HG03469 (cell line): ENCODE results near the gene TENM4.

Source experiments
- ATAC-seq: cut with Tn5 transposase; IDR thresholded peaks from one replicate; pipeline ENCODE4 v1.9.1; 2021; ENCODE audit warnings: mild to moderate bottlenecking, moderate library complexity, moderate number of reproducible peaks; ENCODE audit not compliant: unreplicated experiment

TENM4 gene

GRCh38 chr11:78783846-78784245, 657.0 kb downstream of the TENM4 start:
- ATAC-seq, result no peak

- no peak for ATAC-seq
Measured at GRCh38 chr11:78783301-78783700, 657.5 kb downstream of the TENM4 start.

- no peak for ATAC-seq
Measured at GRCh38 chr11:78782725-78783124, 658.1 kb downstream of the TENM4 start.

DNA sequence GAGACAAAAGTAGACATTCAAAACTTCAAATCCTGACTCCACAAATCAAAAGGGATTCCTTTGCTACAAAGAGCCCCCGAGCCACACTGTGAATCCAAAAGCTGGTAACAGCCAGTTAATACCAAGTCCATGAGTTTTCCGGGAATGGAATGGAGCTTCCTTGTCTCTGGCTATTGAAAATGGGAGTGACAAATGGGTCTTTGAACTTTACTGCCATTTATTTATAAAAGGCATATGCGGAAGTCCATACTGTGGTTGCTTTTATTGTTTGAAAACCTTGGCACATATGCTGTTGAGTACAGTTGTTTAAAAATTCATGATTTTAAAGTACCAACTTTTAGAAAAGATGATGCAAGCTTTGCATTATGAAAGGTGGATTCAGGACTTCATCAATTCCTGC, 659.9 kb downstream of the TENM4 start:
- ATAC-seq, result no peak

GRCh38 chr11:78773492-78773891, 667.3 kb downstream of the TENM4 start:
- ATAC-seq, result no peak

- no peak for ATAC-seq
Measured at GRCh38 chr11:78773077-78773476, 667.8 kb downstream of the TENM4 start.

DNA sequence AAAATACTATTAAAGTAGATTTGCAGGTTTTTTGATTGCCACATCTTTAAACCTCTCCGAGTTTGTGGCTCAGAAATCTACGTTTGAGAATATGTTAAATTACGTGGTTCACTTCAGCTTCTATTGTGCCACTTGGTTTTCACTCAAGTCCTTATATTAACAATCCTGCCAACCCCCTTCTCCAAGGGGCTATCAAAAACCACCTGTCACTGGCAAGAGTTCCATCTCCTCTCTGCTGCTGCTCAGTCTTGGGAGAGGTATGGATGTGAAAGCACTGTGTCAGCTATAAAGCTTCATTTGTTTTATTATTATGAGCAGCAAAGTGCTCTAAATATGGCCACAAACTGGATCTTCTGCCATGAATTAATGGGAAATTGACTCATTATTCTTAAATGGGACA, 668.6 kb downstream of the TENM4 start:
- no peak for ATAC-seq

DNA sequence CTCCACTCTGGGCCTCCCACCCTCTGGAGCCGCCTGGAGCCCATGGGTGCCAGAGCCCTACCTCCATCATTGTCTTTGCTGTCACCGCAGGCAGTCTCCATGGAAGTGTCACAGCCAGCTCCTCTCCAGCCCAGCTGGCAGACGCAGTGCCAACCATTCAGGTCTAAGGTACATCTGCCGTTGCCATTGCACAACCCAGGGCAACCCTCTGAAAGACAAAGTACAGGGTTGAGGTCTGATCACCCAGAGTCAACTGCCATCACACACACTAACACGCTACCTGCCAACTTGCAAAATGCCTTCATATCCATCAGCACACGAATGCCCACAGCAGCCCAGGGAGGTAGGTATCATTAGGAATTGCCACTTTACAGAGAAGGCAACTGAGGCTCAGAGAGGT, 669.9 kb downstream of the TENM4 start:
- ATAC-seq, result no peak

GRCh38 chr11:78768971-78769370, 671.9 kb downstream of the TENM4 start:
- ATAC-seq, result no peak

GRCh38 chr11:78768345-78768744, 672.5 kb downstream of the TENM4 start:
- ATAC-seq, result no peak

- no peak for ATAC-seq
Measured at GRCh38 chr11:78767027-78767932, 673.5 kb downstream of the TENM4 start.

GRCh38 chr11:78764946-78765345, 675.9 kb downstream of the TENM4 start:
- ATAC-seq, result no peak

DNA sequence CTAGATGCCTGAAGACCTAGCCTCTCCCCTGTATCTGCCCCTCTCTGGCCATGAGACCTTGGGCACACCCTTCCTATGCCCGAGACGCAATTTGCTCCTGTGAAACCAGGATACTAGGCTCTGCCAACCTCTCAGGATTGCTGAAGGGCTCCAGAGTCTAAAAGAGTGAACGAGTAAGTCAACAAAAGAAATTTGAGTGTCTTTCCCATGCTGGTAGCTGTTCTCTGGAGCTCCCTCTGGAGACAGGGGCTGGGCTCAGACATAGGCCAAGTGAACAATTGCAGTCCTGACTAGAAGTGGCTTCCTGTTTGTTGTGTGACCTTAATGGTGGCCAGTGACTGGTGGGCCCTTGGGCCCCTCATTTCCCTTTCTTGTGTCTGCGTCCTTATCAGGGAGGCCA, 677.2 kb downstream of the TENM4 start:
- ATAC-seq, result no peak

GRCh38 chr11:78762105-78762504, 678.7 kb downstream of the TENM4 start:
- ATAC-seq, result no peak

- no peak for ATAC-seq
Measured at GRCh38 chr11:78759071-78759470, 681.8 kb downstream of the TENM4 start.

GRCh38 chr11:78753297-78753696, 687.5 kb downstream of the TENM4 start:
- ATAC-seq, result no peak

DNA sequence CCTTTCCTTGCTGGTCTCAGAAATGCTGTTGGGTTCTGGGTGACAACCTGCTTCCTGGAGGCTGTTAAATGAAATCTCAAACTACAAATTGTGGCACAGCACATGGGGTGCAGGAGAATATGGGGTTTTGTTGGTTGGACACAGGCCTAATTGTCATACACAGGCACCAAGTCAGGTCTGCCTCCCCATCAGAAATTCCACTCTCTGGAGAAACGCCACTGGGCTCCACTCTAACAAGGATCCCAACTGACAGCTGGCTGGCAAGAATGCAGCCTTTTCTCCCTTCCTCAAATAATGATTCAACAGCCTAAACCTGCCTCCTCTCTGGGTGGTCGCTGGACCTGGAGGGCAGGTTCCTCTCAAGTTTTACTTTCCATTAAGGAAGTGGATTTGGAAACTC, 688.3 kb downstream of the TENM4 start:
- no peak for ATAC-seq

- ATAC-seq, result no peak
Measured at GRCh38 chr11:78748918-78749690, 691.7 kb downstream of the TENM4 start.

DNA sequence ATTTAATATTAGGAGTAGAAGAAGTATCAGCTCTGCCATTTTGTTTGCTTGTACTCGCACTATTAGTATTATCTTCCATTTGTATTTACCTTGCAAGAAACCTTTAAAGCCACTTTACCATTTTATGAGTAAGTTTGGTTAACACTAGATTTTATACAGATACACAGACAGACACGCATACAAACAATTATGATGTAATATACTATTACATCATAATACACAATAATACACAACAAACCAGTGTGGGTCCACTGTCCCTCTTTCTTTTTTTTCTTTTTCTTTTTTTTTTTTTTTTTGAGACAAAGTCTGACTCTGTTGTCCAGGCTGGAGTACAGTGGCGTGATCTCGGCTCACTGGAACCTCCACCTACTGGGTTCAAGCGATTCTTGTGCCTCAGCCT, 695.9 kb downstream of the TENM4 start:
- no peak for ATAC-seq

- no peak for ATAC-seq
Measured at GRCh38 chr11:78744202-78744601, 696.6 kb downstream of the TENM4 start.

GRCh38 chr11:78742430-78742829, 698.4 kb downstream of the TENM4 start:
- ATAC-seq, result no peak

DNA sequence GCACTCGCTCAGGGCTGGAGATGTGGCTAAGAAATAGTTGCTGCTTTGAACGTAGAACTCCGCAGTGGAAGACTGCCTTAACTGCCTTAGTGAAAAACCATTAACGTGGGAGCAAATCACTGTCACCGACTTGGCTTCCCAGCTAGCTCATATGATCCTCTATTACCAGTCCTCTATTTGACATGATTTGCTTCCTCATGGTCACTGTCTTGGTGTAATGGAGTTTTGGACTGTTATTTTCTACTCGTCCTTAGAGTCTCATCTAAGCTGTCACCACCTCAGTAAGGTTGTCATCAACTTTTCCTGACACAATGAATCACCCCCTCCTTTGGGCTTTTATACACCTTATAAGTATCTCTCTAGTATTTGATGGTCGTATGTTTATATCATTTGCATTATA, 699.1 kb downstream of the TENM4 start:
- no peak for ATAC-seq
